Astrocyte of the hippocampus (primary cell): ENCODE data around the gene FAF1.

ENCODE experiments used
- DNase-seq: peaks from one replicate; pipeline ENCODE4 v3.0.0; 2011; ENCODE audit warnings: low read depth, low spot score

The FAF1 gene

GRCh38 chr1:50430010-50430405 is 530.1 kb downstream of the FAF1 start:
- DNase-seq, result no peak

DNA sequence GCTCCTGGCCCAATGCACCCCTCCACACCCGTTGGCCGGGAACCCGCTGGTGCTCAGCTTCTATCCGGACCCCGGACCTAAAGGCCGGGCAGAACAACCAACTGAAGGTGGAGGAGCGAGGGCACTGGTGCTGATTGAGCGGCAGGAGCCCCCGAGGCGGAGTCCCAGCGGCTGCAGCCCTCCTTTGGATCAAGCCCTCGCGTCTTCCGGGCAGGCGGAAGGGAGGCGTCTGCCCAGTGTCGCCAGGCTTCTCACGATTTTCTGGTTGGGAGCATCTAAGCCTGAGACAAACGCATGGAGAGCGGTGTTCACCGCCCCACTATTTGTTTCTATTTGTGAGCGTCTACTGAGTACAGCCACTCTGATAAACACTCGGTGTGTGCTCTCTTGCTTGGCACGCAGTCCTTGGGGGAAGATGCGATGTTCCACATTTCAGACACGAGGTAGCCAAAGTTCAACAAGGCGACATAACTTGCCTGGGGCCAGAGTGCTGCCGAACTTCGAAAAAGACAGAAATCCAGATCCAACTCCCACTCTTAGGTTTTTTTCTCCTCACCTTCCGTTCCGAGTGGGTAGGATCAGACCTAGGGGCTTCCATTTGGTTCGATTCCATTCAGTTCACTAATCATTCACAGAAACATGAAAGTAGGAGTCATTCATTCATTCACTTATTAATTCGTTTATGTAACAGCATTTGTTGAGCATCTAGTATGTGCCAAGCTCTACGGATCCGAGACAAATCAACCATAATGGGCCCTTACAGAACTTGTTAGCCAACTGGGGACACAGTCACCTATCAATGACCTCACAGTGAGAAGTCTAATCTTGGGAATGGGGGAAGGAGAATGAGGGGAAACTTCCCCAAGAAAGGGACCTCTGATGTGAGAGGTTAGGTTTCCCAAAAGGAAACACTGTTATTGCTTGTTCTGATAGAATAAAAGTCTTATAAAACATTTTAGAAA is 532.0 kb downstream of the FAF1 start:
- DNase-seq, result no peak

- peak; percentile 57 for DNase-seq
Observed at GRCh38 chr1:50427086-50427817, 532.8 kb downstream of the FAF1 start.

GRCh38 chr1:50426702-50427085 is 533.4 kb downstream of the FAF1 start:
- DNase-seq, result no peak

- DNase-seq, result no peak
Observed at GRCh38 chr1:50426108-50426700, 533.9 kb downstream of the FAF1 start.

GRCh38 chr1:50425376-50426107 is 534.5 kb downstream of the FAF1 start:
- peak; percentile 75 for DNase-seq

DNA sequence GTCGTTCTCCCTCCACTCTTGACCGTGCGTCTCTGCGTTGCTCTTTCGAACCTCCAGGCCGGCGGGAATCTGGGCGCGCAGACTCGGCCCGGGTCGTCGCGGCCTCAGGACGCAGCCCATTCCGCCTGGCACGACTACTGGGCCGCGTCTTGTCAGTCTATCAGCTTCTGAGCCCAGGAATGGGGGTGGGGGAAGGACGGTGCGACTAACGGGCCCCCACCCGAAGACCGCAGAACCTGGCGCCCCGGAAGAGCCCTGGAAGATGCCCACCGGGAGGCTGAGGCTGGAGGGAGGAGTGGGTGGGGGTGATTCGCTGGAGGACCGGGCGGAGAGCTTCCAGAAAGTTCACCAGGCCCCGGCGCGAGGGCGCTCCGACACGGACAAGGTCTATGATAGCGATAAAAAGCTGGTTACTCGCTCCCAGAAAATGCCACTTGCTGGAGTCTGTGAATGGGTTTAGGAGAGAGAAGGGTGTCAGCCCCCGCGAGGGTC is 535.1 kb downstream of the FAF1 start:
- DNase-seq, result peak; percentile 70

GRCh38 chr1:50424045-50424883 is 535.8 kb downstream of the FAF1 start:
- DNase-seq, result peak; percentile 60

DNA sequence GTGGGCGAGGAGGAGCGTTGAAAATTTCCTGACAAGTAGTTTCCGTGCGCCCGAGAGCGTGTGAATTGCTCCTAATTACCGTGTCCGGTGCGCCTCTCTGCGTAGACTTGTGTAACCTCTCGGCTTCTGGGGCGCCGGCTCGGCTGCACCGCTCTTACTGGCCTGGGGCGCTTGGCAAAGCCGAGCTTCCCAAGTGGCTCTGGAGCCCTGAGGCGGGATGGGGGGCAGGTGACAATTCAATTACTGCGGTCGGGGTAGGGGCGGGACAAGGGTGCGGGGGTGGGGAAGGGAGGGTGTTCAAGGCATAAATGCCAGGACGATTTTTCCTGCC is 536.4 kb downstream of the FAF1 start:
- no peak for DNase-seq

- DNase-seq, result peak; percentile 96
Observed at GRCh38 chr1:50422946-50423669, 537.0 kb downstream of the FAF1 start, which contains the start of gene DMRTA2. Gene DMRTA2, minus strand, starts transcription at chr1:50423443. Its CDS starts 1,907 bp downstream, at chr1:50421536.

DNA sequence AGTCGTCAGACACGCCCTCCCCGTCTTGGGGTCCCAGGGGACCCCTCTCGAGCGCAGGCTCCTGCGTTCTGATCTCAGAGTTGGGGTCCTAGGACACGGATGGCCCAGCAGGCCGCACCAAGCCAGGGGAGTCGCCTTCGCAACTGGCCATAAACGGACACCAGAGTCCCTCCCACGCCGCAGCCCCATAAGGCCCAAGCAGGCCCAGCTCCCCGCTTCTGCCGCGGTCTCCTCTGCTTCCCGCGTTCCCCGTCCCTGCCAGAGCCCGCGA is 537.5 kb downstream of the FAF1 start:
- DNase-seq, result no peak

GRCh38 chr1:50421768-50422674 is 538.0 kb downstream of the FAF1 start:
- peak; percentile 65 for DNase-seq

DNA sequence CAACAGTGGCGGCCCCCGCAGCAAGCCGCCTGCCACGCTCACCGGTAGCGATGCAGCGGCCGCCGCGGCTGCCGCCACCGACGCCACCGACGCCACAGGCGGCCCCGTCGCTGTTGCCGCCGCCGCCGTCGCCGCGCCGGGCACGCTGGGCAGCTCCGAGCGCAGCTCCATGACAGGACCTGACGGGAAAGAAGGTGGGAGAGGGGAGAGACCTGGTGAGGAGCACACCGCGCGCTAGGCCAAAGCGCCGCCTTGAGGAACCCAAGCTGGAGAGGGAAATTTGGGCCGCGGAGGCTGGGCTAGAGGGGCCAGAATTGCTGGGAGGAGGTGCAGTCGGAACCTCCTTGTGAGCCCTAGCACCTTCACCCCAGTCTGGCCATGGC is 538.7 kb downstream of the FAF1 start:
- DNase-seq, result peak; percentile 64

GRCh38 chr1:50420689-50421365 is 539.2 kb downstream of the FAF1 start:
- DNase-seq, result peak; percentile 62

- peak; percentile 69 for DNase-seq
Observed at GRCh38 chr1:50419907-50420677, 540.0 kb downstream of the FAF1 start.

DNA sequence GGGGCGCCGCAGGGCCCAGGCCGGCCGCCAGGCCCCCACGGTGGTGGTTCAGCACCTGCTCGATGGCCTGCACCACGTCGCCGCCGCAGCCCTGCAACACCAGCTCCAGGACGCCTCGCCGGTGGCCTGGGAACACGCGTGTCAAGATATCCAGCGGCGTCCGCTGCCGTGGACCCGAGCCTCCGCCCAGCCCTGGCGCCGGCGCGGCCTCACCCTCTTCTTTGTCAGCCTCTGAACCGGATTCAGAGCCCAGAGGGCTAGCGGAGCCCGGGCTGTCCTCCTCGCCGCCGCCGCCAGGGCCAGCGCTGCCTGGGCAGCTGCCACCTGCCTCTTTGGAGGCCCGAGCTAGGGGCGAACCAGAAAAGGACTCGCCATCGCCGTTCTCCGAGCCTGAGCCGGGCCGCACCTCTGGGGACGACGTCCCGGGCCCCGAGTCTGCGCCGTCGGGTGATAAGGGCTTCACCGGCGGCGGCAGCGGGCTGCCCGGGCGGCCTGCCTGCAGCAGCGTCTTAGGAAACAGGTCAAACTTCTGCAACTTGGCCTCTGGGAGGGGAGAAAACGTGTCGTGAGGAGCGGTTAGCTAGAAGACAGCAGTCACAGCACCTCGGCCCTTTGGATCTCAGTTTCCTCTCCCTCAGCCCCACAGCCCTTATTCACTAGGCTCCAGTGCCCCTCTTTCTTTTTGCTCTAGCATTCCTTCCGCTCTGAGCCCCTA is 540.7 kb downstream of the FAF1 start:
- peak; percentile 68 for DNase-seq

DNA sequence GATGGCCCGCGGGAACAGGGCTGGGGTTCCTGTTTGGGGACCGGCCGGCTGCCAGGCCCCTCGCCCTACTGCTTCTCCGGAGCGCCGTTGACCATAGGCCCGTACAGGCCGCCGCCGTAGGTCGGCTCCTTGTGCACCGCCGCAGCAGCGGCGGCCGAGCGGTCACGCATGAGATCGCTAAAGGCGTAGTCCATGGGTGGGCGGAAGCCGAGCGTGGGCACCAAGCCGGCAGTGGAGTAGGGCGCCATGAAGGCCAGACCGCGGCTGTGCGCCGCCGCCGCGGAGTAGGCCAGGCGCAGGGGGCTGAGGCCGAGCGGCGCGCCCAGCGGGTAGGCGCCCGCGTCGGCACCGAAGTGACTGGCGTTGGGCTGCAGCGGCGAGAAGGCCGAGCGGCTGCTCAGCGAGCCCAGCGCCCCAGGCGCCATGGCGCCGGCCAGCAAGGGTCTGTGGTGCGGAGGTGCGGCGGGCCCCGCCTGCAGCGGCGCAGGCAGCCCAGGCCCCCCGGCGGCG is 541.4 kb downstream of the FAF1 start:
- peak; percentile 69 for DNase-seq
